HG03039 (cell line): ENCODE results near the gene FGF11.

Experiments
- ATAC-seq: cut with Tn5 transposase; IDR thresholded peaks from one replicate; pipeline ENCODE4 v1.9.1; 2021; ENCODE audit warnings: mild to moderate bottlenecking, moderate library complexity; ENCODE audit not compliant: unreplicated experiment

The FGF11 gene

DNA sequence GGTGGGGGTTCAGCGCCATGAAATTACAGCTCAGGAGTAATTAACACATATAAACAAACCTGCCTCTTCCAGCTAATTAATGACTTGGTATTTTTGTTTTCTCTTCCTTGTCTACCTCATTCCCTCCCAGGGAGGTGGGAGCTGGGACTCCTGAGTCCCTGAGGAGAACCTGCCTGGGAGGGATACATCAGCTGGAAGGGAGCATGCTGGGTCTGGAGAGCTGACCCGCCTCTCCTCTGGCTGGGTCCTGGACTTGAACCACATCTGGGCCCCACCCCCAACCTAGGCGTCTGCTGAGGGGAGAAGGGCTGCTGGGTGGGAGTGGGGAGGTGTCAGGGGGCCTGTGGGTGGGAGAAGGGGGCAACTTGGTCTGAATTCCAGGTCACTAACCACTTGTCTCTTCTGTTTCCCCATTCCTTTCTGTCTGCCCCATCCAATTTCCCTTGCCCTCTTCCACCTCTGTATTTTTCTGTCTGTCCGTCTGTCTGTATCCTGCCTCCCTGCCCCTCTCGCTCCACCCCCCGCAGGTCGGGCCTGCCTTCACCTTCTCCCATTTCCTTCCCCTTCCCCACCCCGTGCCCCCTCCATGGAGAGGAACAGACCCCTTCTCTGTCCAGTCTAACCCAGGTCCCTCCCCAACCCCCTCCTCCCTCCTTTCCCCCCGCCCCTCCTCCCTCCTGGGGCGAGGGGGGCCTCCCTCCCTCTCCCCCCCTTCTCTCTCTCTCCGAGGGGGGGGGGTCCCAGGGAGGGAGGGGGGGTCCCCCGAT is 31.6 kb upstream of the FGF11 start, which contains the start of gene NLGN2:
TSS of gene NLGN2 (plus strand) at position 361 of the 767 bp plus-strand sequence. CDS start 411 bp downstream, outside the sequence.
- no peak for ATAC-seq

DNA sequence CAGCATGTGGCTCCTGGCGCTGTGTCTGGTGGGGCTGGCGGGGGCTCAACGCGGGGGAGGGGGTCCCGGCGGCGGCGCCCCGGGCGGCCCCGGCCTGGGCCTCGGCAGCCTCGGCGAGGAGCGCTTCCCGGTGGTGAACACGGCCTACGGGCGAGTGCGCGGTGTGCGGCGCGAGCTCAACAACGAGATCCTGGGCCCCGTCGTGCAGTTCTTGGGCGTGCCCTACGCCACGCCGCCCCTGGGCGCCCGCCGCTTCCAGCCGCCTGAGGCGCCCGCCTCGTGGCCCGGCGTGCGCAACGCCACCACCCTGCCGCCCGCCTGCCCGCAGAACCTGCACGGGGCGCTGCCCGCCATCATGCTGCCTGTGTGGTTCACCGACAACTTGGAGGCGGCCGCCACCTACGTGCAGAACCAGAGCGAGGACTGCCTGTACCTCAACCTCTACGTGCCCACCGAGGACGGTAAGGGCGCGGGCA is 31.0 kb upstream of the FGF11 start:
- no peak for ATAC-seq

DNA sequence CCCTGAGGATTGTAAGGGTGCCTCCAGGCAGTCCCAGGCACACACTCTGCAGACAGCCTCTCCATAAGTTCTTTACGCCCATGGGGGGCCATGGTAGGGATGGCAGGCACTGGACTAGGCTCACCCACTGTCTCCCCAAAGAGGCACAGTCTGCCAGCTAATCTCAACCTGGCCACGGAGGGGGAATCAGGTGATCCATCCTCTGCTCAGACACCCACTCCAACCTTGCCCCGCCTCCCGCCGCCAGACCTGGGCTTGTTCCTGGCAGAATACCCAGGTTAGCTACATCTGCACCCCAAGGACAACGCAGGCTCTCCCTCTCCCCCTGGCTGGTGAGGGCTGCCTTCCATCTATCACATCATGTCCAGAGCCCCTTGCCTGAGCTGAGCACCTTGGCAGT is 30.4 kb upstream of the FGF11 start:
- ATAC-seq = no peak

DNA sequence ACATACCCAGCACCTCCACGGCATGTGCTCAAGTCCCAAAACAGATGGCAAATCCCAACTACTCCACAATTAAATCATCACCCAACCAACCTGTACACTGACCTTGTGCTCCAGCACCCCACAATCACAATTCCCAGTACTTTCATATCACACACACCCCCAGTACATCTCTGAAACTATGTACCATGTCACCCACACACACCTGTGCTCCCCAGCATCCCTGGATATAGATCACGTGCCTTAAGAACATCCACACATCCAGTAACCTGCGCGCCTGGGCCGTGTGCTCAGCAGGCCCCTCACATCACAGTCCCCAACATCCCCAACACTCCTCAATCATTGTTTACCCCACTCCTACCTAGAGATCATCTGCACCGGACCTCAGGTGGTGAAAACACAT is 29.6 kb upstream of the FGF11 start:
- ATAC-seq = no peak

DNA sequence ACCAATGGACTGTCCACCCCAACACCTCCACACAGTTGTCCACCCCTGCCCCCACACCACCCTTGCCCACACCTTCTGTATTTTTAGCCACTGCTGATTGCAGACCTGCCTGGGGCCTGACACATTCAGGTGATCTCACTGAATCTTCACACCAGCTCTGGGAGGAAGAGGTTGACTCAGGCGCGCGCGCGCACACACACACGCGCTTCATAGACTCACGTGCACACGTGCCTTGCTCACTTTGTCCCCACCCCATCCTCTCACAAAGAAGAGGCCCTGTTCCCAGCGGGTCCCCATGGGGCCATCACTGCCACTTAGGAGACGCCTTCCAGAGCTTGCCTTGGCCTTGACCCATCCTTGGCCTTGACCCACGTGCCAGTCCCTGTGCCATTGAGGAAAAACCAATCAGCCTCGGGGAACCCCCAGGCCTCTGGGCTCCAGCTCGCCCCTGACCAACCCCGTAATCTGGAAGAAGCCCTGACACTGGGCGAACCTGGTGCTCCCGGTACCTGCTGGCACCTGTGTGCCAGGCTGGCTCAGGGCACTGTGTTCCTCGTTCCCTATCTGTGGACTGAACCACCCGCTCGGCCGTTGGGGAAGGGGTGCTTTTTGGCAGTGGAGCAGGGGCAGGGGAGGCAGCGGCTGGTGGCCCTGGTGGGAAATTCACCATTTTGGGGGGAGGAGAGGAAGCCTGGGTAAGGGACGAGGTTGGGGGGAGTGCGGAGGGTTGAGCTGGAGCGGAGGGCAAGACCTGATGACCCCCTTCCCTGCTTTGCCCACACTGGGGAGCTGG is 28.5 kb upstream of the FGF11 start:
- ATAC-seq = no peak

DNA sequence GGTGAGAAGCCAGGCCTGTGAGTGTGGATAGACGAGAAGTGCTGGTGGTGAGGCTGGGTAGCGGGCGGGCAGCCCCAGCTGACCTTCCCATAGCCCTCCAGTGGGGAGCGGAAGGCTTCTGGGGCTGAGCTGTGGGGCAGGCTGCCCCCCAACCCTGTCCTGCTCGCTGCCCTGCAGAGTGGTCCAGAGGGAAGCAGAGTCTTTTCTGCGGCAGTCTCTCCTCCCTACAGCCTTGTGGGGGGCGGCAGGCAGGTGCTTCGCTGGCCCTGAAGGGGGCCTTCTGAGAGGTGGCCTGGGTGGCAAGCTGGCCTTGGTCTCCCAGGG is 27.9 kb upstream of the FGF11 start:
- ATAC-seq = no peak

DNA sequence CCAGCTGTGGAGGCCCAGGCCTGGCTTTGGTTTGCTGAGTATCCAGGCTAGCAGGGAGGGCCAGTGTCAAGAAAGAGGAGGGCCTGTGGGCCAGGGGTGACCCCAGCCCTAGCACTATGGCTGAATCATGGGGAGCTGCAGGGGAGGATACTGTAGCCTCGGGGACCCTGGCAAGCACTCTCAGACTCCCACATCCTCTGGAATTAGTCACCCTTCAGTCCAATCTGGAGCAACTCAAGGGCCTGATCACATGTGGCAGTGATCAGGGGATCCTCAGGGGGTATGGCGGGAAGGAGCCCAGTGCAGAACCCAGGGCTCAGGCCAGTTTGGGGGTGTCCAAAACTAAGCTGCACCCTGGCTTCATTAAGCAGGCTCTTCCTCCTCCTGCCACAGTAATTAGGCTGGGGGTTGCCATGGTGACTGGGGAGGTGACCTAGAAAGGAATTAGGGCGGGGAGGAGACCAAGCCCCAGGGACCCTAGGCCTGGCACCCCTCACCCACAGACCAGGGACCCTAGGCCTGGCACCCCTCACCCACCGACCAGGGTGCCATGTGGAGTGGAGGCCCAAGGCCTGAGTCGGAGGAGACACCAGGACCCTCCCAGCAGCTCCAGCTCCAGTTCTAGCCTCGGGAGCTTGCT is 25.8 kb upstream of the FGF11 start:
- ATAC-seq = no peak

DNA sequence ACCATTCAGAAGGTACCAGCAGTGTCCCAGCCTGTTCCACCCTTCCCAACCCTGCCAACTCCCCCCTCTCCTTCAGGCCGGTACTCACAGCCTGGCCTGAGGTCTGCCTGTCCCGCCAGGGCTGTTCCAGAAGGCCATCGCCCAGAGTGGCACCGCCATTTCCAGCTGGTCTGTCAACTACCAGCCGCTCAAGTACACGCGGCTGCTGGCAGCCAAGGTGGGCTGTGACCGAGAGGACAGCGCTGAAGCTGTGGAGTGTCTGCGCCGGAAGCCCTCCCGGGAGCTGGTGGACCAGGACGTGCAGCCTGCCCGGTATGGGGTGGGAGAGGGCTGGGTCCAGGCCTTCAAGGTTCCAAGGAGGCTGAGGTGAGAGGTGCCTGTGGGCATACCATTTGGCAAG is 24.5 kb upstream of the FGF11 start:
- no peak for ATAC-seq

DNA sequence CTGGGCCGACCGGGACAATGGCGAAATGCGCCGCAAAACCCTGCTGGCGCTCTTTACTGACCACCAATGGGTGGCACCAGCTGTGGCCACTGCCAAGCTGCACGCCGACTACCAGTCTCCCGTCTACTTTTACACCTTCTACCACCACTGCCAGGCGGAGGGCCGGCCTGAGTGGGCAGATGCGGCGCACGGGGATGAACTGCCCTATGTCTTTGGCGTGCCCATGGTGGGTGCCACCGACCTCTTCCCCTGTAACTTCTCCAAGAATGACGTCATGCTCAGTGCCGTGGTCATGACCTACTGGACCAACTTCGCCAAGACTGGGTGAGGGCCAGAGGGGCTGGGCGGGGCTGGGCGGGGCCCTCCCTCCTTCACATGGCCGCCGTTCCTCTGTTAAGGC is 23.5 kb upstream of the FGF11 start:
- no peak for ATAC-seq

DNA sequence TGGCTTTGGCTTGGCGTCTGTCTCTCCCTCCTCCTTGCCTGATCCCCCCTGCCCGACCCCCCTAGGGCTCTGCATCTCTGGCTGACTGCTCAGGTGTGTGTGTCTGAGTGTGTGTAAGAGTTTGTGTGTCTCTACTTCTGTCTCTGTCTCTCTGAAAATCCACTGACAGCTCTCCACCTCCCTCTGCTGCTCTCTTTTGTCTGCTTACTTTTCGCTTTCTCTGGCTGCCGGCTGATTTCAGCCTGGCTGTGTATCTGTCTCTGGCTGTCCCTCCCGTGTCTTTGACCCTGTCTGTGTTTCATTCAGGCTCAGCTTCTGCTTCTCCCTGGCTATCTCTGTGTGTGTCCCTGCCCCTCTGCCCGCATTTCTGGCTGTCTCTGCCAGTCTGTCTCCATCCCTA is 23.0 kb upstream of the FGF11 start:
- ATAC-seq = no peak

DNA sequence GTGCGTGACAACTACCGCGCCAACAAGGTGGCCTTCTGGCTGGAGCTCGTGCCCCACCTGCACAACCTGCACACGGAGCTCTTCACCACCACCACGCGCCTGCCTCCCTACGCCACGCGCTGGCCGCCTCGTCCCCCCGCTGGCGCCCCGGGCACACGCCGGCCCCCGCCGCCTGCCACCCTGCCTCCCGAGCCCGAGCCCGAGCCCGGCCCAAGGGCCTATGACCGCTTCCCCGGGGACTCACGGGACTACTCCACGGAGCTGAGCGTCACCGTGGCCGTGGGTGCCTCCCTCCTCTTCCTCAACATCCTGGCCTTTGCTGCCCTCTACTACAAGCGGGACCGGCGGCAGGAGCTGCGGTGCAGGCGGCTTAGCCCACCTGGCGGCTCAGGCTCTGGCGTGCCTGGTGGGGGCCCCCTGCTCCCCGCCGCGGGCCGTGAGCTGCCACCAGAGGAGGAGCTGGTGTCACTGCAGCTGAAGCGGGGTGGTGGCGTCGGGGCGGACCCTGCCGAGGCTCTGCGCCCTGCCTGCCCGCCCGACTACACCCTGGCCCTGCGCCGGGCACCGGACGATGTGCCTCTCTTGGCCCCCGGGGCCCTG is 22.2 kb upstream of the FGF11 start:
- no peak for ATAC-seq

DNA sequence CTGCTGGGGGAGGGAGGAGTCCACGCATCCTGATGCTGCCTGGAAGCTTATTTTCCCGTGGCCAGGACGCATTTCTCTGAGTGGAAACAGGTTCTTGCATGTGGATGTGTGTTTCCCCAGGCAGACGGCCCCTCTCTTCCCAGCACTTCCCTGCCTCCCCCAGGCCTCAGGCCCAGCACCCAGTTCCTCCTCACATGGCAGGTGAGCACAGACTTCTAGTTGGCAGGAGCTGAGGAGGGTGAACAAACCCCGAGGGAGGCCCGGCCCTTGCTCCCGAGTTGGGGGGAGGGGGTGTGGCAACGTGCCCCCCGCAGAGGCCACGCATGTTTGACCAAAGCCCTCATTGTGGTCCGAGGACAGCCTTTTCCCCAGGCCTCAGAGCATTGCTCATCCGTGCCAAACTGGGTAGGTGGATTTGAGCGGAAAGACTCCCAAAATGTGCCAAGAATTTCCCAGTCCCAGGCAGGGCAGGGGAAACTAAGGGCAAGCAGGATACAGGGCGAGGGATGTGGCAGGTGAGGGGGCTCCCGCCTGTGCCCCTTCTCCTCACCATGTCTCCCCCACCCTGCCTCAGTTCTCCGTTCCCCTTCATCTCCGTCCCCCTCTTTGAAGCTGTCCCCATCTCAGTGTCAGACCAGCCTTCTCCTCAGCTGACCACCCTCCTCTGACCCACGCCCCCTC is 20.7 kb upstream of the FGF11 start:
- no peak for ATAC-seq

DNA sequence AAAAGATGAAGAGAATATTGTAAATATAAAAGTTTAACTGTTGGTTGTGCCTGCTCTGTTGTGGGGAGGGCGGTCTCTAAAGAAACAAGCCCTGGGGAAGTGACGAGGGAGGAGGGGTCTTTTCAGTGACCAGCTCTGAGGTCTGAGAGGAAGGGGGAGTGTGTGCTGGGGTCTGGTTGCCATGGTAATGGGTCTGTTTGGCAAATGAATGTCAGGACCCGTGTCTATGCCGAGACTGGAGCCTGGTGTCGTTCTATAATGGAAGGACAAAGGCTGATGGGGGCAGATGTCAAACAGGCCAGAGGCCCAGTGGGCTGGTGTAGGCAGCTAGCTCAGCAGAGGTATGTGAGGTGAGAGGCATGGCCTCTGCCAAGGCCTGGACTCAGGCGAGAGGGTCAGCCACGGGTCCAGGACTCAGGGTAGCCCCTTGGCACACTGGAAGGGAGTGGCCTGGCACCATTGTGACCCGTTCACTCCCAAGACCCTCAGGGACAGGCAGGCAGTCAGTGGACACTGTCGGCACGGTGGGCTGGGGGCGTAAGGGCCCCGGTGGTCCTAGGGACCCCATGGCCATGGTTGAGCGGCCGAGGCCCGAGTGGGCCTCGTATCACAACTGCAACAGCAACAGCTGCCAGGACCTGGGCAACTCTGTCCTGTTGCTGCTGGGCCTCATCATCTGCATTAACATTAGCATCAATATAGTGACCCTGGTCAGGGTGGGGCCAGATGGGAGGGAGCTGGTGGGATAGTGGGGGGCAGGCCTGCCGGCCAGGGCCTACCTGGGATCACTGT is 19.3 kb upstream of the FGF11 start, which contains the start of gene SPEM1:
TSS of gene SPEM1 (plus strand) at position 506 of the 792 bp plus-strand sequence. CDS start at position 567, 61 bp downstream.
- no peak for ATAC-seq

DNA sequence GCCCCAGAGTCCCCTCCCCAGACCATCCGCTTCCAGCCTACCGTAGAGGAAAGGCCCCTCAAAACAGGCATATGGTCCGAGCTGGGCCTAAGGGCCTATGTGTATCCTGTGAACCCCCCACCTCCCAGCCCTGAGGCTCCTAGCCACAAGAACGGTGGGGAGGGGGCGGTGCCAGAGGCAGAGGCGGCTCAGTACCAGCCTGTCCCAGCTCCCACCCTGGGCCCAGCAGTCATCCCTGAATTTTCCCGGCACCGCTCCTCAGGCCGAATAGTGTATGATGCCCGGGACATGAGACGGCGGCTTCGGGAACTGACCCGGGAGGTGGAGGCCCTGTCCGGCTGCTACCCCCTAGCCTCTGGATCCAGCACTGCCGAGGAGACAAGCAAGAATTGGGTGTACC is 18.1 kb upstream of the FGF11 start:
- no peak for ATAC-seq

DNA sequence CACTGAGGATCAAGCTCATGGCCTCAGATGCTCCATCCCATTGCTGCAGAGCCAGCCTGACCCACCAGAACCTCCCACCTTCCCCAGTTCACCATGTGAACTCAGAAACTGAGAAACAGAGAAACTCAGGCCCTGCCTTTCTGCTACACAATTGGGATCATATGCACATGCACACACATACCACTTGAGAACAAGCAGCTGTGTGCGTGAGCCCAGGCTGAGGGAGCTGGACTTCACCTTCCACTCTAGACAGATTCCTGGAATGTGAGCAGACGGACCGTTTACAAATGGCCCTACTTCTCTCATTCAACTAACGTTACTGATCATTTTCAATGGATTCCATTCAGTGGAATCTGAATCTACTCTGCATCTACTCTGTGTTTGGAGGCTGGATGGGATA is 15.6 kb upstream of the FGF11 start:
- ATAC-seq = no peak

DNA sequence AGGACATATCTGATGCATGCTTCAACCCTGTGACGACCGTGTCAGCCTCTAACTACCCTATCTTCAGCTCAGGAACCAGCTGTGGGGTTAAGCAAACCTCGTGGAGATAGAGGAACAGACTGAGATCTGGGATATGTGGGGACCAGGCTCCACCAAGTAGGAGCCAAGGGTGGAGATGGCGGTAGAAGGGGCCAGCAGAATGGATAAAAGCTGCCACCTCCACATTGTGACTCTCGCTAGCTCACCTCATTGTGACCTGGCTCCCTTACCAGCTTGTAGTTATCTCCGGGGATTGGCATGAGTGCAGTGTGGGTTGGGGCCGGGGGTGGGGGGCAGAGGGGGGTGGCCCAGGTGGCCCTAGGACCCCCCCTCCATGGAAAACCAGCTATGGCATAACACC is 14.0 kb upstream of the FGF11 start, which contains the start of gene SPEM2:
TSS of gene SPEM2 (plus strand) at position 301 of the 400 bp plus-strand sequence. CDS start at position 374, 73 bp downstream.
- ATAC-seq = no peak

DNA sequence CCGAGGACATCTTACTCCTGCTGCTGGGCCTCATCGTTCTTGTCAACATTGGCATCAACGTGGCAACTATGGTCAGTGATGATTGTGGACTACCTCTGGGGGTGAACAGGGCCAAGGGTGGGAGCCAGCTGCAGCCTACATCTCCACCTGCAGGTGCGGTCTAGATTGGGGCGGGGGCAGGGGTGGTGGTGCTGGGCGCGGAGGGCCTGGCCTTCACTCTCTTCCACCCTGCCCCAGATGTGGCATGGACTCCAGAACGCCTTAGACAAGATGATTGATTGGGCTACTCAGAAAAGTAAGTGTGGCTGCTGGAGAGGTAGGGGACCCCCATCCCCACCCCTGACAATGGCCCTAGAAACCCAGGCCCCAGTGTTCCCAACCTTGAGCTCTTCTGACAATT is 13.6 kb upstream of the FGF11 start:
- no peak for ATAC-seq

DNA sequence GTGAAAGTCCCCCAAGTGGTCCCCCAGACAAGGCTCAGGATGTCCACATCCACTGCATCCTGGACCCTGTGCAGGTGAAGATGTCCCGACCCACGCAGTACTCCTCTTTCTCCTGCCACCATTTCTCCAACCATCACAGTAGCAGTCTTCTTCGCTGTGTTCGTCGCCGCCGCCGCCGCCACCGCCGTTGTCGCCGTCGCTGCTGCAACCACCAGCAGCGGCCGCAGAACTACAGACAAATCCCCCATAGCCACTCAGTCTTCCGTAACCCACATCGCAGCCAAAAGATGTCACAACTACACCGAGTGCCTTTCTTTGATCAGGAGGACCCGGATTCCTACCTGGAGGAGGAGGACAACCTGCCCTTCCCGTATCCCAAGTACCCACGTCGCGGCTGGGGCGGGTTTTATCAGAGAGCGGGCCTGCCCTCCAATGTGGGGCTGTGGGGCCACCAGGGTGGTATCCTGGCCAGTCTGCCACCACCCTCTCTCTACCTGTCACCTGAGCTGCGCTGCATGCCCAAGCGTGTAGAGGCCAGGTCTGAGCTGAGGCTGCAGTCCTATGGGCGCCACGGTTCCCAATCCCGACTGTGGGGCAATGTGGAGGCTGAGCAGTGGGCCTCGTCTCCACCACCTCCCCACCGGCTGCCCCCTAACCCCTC is 13.0 kb upstream of the FGF11 start:
- no peak for ATAC-seq

DNA sequence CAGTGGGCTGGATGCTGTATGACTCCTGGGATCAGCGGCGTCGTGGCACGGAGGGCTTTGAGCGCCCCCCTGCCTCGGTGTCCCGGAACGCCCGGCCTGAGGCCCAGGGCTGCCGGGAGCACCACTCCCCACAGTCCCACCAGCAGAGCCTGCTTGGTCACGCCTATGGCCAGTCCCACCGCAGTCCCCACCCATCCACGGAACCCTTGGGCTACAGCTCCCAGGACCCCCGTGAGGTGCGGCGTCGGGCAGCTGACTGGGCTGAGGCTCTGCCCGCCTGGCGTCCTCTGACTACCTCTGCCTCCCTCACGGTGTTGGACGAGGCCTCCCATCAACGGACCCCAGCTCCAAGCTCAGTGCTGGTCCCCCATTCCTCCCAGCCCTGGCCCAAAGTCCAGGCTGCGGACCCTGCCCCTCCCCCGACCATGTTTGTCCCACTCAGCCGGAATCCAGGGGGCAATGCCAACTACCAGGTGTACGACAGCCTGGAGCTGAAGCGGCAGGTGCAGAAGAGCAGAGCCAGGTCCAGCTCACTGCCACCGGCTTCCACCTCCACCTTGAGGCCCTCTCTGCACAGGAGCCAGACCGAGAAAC is 12.3 kb upstream of the FGF11 start:
- ATAC-seq = no peak
